ENCODE measurements around the gene PRTG.
"Not testable (repeated sequence)": the region's sequence is repeated elsewhere in the genome, so short reads cannot be mapped to it uniquely, and the experiment has no call there.

The PRTG gene, protein sequence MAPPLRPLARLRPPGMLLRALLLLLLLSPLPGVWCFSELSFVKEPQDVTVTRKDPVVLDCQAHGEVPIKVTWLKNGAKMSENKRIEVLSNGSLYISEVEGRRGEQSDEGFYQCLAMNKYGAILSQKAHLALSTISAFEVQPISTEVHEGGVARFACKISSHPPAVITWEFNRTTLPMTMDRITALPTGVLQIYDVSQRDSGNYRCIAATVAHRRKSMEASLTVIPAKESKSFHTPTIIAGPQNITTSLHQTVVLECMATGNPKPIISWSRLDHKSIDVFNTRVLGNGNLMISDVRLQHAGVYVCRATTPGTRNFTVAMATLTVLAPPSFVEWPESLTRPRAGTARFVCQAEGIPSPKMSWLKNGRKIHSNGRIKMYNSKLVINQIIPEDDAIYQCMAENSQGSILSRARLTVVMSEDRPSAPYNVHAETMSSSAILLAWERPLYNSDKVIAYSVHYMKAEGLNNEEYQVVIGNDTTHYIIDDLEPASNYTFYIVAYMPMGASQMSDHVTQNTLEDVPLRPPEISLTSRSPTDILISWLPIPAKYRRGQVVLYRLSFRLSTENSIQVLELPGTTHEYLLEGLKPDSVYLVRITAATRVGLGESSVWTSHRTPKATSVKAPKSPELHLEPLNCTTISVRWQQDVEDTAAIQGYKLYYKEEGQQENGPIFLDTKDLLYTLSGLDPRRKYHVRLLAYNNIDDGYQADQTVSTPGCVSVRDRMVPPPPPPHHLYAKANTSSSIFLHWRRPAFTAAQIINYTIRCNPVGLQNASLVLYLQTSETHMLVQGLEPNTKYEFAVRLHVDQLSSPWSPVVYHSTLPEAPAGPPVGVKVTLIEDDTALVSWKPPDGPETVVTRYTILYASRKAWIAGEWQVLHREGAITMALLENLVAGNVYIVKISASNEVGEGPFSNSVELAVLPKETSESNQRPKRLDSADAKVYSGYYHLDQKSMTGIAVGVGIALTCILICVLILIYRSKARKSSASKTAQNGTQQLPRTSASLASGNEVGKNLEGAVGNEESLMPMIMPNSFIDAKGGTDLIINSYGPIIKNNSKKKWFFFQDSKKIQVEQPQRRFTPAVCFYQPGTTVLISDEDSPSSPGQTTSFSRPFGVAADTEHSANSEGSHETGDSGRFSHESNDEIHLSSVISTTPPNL

GRCh38 chr15:55742927-55743728 lies at the start of gene PRTG:
Gene PRTG (minus strand): TSS chr15:55743152. CDS start chr15:55742931, 221 bp downstream.
- Mint-ChIP-seq H3K4me1 (peaks cover 5% of the 10 kb centered on the region), H3K9me3 (no peaks in the 10 kb centered on the region), H3K4me3 (peak within 1 kb of the TSS; percentile 40), H3K36me3 (no peaks in the 10 kb centered on the region), H3K27ac (no peak within 1 kb of the TSS)
- DNase-seq (ENCODE audit: low spot score in 2 of 2) (no peak), ATAC-seq (peak; percentile 39)

DNA sequence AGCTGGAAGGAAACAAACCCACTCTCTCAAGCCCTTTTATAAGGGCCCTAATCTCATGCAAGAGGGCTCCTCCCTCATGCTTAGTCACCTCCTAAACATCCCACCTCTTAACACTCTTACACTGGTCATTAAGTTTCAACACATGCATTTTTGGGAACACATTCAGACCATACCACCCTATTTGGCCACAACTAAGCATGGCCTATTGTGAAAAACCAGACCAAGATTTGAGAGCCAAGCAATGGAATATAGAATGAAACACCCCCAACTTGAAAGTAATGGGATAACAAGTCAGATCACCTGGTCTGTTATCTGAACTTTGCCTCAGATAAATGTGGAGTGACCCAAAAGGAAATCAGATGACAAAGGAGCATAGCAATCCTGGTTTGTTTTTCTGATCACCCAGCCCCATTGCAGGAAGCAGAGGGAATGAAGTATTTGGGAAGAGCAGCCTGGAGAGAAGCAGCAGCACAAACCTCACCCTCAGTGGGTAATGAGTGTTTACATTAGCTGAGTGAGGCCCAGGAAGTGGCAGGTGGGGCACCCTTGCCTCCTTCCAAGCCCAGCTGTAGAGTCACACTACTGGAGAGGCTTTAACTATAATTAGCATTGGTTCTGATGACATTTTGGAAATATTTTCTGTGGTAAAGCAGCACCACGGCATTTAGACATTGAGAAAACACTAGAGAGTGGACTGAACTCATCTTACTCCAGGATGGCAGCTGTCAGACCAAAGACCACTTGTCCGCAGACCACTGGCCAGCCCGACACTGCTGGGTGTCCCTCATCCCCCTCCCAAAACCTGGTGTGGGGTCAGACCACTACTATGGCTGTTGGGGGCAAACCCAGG lies 48.8 kb upstream of the PRTG start:
- Mint-ChIP-seq H3K36me3 (no peaks in the 10 kb centered on the region), H3K4me1 (no peaks in the 10 kb centered on the region), H3K27ac (no peak overlapping the region), H3K9me3 (no peaks in the 10 kb centered on the region), H3K4me3 (no peak overlapping the region)
- ATAC-seq (peak; percentile 13), DNase-seq (ENCODE audit: low spot score in 2 of 2) (no peak)

GRCh38 chr15:55789066-55789660 lies 46.2 kb upstream of the PRTG start:
- Mint-ChIP-seq H3K27ac (no peak overlapping the region), H3K36me3 (no peaks in the 10 kb centered on the region), H3K4me1 (no peaks in the 10 kb centered on the region), H3K9me3 (no peaks in the 10 kb centered on the region), H3K4me3 (no peak overlapping the region)
- peak; percentile 59 to 83 for DNase-seq (ENCODE audit: low spot score in 2 of 2)
- peak; percentile 57 for ATAC-seq

DNA sequence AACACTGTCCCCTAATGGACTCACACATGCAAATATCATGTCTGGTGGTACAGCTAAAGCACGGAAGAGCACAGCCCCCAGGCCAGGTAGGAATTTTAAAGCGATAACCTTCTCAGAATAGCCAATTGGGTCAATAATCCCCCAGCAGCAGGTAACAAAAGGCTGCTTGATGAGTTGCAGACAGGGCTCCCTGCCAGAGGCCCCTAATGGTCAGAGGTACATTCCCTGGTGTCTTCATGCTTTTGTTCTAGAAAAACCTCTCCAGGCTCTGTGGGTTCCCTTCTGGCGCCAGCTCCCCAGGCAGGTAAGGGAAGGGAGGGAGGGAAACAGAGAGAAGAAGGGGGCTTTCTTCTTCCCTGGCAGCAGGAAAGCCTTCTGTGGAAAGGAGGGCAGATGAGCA lies 43.4 kb upstream of the PRTG start:
- no peak overlapping the region for H3K4me3 Mint-ChIP-seq
- H3K9me3 Mint-ChIP-seq, result no peaks in the 10 kb centered on the region
- ATAC-seq (no peak), DNase-seq (ENCODE audit: low spot score in 2 of 2) (no peak)
- H3K27ac Mint-ChIP-seq, result no peak overlapping the region
- no peaks in the 10 kb centered on the region for H3K4me1 Mint-ChIP-seq
- H3K36me3 Mint-ChIP-seq, result no peaks in the 10 kb centered on the region

DNA sequence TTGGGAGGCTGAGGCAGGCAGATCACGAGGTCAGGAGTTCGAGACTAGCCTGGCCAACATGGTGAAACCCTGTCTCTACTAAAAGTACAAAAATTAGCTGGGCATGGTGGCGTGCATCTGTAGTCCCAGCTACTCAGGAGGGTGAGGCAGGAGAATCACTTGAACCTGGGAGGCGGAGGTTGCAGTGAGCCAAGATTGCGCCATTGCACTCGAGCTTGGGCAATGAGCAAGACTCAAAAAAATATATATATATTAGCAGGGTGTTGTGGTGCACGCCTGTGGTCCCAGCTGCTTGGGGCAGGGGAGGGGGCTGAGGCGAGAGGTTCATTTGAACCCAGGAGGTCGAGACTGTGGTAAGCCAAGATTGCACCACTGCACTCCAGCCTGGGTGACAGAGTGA lies 42.6 kb upstream of the PRTG start:
- H3K4me3 Mint-ChIP-seq; H3K36me3 Mint-ChIP-seq; DNase-seq (ENCODE audit: low spot score in 2 of 2); H3K4me1 Mint-ChIP-seq; H3K9me3 Mint-ChIP-seq; ATAC-seq; H3K27ac Mint-ChIP-seq: not testable (repeated sequence)

DNA sequence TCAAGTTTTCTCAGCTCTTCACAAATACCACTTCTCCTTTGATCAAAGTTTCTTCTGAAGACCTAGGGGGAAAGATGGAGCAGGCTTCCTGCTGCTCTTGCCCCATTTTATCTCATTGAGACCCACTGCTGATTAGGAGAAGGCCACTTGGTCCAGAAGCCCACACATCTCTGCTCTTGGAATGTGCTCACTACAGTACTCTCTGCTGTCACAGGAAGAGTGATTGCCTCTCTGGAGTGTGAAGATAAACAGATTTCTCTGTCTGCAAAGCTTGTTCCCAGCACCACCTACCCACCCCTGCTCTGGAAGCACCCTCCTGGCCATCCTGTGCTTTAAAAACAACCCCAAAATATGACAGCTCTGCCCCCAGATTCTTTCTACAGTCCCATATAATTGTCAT lies 41.3 kb upstream of the PRTG start:
- H3K9me3 Mint-ChIP-seq, result no peaks in the 10 kb centered on the region
- H3K27ac Mint-ChIP-seq, result no peak overlapping the region
- peak; percentile 36 for ATAC-seq
- no peak for DNase-seq (ENCODE audit: low spot score in 2 of 2)
- no peaks in the 10 kb centered on the region for H3K4me1 Mint-ChIP-seq
- no peaks in the 10 kb centered on the region for H3K36me3 Mint-ChIP-seq
- H3K4me3 Mint-ChIP-seq, result no peak overlapping the region

DNA sequence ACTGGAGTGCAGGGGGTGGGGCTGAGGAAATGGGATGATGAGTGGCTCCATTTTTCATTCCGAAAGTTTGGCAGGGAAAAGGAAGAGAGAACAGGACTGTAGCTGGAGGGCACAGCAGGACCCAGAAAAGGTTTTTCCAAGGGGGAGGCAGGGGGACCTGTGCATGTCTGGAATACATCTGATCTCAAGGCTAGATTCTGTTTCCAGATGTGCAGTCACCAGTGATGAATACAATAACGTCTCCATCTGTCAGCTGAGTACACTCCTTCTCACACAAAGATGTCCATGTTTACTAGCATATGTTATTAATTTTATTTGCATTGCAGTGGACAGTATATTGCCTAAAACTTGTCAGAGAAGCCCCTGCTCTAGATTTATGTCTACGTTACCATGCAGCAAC lies 39.9 kb upstream of the PRTG start:
- no peaks in the 10 kb centered on the region for H3K4me1 Mint-ChIP-seq
- H3K36me3 Mint-ChIP-seq, result no peaks in the 10 kb centered on the region
- no peak overlapping the region for H3K4me3 Mint-ChIP-seq
- DNase-seq (ENCODE audit: low spot score in 2 of 2), result no peak
- no peak overlapping the region for H3K27ac Mint-ChIP-seq
- ATAC-seq, result no peak
- H3K9me3 Mint-ChIP-seq, result no peaks in the 10 kb centered on the region

DNA sequence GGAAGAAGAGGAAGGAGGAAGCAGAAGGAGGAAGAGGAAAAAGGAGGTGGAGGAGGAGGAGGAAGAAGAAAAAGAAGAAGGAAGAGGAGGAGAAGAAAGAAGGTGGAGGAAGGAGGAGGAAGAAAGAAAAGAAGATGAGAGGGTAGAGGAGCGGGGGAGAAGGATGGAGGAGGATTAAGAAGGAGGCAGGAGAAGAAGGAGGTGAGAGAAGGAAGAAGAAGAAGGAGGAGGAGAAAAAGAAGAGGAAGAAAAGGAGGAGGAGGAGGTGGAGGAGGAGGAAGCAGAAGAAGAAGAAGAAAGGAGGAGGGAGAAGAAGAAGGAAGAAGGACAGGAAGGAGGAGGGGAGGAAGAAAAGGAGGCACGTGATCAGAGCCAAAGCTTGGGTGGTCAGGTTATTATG lies 37.3 kb upstream of the PRTG start:
- Mint-ChIP-seq H3K9me3 (no peaks in the 10 kb centered on the region), H3K4me3 (no peak overlapping the region), H3K27ac (no peak overlapping the region), H3K4me1 (no peaks in the 10 kb centered on the region), H3K36me3 (no peaks in the 10 kb centered on the region)
- DNase-seq (ENCODE audit: low spot score in 2 of 2) (no peak), ATAC-seq (no peak)

DNA sequence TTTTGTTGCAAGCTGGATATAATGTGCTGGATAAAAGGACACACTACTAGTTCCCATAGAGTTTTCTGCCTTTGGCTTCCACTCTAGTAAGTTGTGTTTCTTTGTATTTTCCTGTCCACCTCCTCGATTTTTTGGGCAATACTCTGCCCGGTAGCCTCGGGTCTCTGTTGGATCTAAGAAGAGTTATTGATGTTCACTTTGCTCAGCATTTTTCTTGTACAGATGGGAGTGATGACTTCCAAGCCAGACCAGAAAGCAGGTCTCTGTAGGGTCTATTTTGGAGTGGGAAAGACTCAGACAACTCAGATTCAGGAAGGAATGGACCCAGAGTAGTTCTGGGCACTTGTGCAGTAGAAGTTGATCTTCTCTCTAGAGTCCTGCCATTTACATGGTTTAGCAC lies 36.0 kb upstream of the PRTG start:
- no peak for ATAC-seq
- Mint-ChIP-seq H3K27ac (no peak overlapping the region), H3K9me3 (no peaks in the 10 kb centered on the region), H3K4me3 (no peak overlapping the region), H3K4me1 (no peaks in the 10 kb centered on the region), H3K36me3 (no peaks in the 10 kb centered on the region)
- DNase-seq (ENCODE audit: low spot score in 2 of 2), result no peak

DNA sequence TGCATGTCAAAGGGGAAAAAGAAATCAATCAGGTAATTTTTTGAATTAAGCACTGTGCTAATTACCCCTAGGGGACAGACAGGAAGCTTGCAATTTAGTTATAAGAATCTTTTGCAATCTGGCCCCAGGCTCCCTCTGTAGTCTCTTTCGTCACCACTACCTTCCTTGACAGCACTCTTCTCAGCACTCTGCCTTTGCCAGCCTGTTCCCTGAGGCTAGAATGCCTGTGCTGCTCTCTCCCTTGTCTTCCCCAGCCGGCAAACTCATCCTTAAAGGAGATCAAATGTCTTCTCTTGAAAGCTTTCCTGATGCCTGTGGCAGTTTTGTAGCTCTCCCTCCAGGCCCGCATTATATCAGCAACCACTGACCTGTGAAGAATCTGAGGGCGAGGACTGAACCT lies 32.4 kb upstream of the PRTG start:
- DNase-seq (ENCODE audit: low spot score in 2 of 2) (no peak), ATAC-seq (no peak)
- H3K27ac Mint-ChIP-seq, result no peak overlapping the region
- no peaks in the 10 kb centered on the region for H3K9me3 Mint-ChIP-seq
- H3K4me3 Mint-ChIP-seq, result no peak overlapping the region
- H3K4me1 Mint-ChIP-seq, result no peaks in the 10 kb centered on the region
- no peaks in the 10 kb centered on the region for H3K36me3 Mint-ChIP-seq

DNA sequence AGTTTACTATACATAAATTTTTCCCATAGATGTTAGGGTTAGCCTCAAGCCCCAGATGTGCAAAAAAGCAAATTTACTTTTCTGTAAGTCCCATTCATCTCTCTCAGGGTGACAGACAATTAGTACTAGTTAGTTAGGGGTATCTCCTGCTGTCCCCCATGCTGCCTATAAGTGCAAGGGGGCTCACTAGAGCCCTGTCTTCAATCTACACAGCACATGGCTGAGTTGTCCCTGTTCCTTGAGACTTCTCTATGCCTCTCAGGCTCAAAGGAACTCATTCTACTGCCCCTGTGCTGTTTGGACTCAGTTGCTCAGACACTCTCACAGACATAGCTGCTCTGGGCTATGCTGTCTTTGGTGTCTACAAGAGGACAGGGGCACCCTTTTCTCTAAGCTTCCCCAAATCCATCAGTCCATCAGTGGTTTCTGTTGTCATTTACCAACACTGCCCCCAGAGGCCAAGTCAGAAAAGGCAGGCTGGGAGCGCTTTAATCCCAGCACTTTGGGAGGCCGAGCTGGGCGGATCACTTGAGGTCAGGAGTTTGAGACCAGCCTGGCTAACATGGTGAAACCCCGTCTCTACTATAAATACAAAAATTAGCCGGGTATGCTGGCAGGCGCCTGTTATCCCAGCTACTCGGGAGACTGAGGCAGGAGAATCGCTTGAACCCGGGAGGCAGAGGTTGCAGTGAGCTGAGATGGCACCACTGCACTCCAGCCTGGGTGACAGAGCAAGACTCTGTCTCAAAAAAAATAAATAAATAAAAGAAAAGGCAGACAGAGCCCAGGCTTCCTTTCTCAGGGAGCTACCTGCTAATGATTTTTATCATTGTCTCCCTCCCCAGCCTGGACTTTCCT lies 31.4 kb upstream of the PRTG start:
- Mint-ChIP-seq H3K4me1 (no peaks in the 10 kb centered on the region), H3K4me3 (no peak overlapping the region), H3K36me3 (no peaks in the 10 kb centered on the region), H3K27ac (no peak overlapping the region), H3K9me3 (no peaks in the 10 kb centered on the region)
- DNase-seq (ENCODE audit: low spot score in 2 of 2), result peak; percentile 10 to 67
- peak; percentile 51 for ATAC-seq

DNA sequence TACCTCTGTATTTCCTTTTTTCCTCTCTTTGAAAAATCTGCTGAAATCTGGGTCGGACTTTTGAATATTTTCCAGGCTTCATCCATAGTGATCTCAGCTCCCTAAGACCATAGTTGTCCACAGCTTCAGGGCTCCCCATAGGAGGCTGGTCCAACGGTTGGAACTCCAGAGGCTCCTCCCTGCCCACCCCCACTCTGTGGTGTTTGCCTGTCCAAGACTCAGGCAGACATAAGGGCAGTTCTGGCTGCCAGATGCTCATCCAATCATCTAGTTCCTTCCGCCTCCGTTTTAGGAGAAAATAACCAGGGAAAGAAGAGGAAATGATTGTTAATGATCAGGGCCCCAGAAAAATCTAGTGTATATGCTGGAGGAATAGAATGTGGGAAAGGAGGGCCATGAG lies 27.9 kb upstream of the PRTG start:
- ATAC-seq (no peak), DNase-seq (ENCODE audit: low spot score in 2 of 2) (no peak)
- Mint-ChIP-seq H3K36me3 (no peaks in the 10 kb centered on the region), H3K9me3 (no peaks in the 10 kb centered on the region), H3K4me3 (no peak overlapping the region), H3K4me1 (peaks cover 9% of the 10 kb centered on the region), H3K27ac (no peak overlapping the region)

DNA sequence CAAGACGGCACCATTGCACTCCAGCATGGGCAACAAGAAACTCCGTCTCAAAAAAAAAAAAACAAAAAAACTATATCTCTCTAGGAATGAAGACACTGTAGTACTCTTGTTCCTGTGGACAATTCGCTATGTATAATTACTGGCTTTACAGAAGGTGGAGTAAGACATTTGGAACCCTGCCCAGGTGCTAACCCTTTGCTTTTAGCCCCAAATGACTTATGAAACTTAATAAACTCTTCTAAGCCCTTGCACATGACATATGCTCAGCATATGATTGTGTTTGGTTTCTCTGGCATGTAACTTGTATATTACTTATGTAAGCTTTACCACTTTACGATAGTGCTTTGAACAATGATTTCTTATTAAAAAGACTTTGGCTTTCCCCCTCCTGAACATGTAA lies 27.3 kb upstream of the PRTG start:
- no peak overlapping the region for H3K4me3 Mint-ChIP-seq
- ATAC-seq (no peak), DNase-seq (ENCODE audit: low spot score in 2 of 2) (no peak)
- no peaks in the 10 kb centered on the region for H3K36me3 Mint-ChIP-seq
- no peaks in the 10 kb centered on the region for H3K9me3 Mint-ChIP-seq
- no peak overlapping the region for H3K27ac Mint-ChIP-seq
- peaks cover 9% of the 10 kb centered on the region for H3K4me1 Mint-ChIP-seq
